Measurements from ENCODE around the gene OR2T5.
"Not testable (repeated sequence)": the region's sequence is repeated elsewhere in the genome, so short reads cannot be mapped to it uniquely, and the experiment has no call there.

Gene OR2T5

GRCh38 chr1:248510217-248510616 lies 21.8 kb downstream of the OR2T5 start:
- DNase-seq, result not testable (repeated sequence)

GRCh38 chr1:248521856-248522255 lies 33.5 kb downstream of the OR2T5 start:
- DNase-seq, result no peak

- DNase-seq, result not testable (repeated sequence)
Observed at GRCh38 chr1:248537449-248537848, 49.1 kb downstream of the OR2T5 start.
